Osteocyte (in vitro differentiated cells): ENCODE results near the gene COPRS. TPM values are rescaled to one million over a fixed set of nuclear protein-coding genes. Genes with fewer than 3 reads are reported as not detected.
"Not testable (repeated sequence)": the region's sequence is repeated elsewhere in the genome, so short reads cannot be mapped to it uniquely, and the experiment has no call there.

Experiments
- DNase-seq: peaks from one replicate; pipeline ENCODE4 v3.0.0; 2021; ENCODE audit warnings: mixed read lengths; ENCODE audit not compliant: unreplicated experiment; ENCODE audit errors: extremely low spot score
- H3K27ac Mint-ChIP-seq: one replicate; pipeline ENCODE4 v1.8.0; 2021; ENCODE audit warnings: mild to moderate bottlenecking, mixed read lengths; ENCODE audit not compliant: unreplicated experiment
- H3K27me3 Mint-ChIP-seq: one replicate; pipeline ENCODE4 v1.8.0; 2021; ENCODE audit warnings: mixed read lengths; ENCODE audit not compliant: unreplicated experiment
- H3K36me3 Mint-ChIP-seq: one replicate; pipeline ENCODE4 v1.8.0; 2021; ENCODE audit warnings: mixed read lengths; ENCODE audit not compliant: unreplicated experiment
- H3K4me1 Mint-ChIP-seq: one replicate; pipeline ENCODE4 v1.8.0; 2021; ENCODE audit warnings: mixed read lengths; ENCODE audit not compliant: unreplicated experiment
- H3K4me3 Mint-ChIP-seq: one replicate; pipeline ENCODE4 v1.8.0; 2021; ENCODE audit warnings: mild to moderate bottlenecking, moderate library complexity, mixed read lengths; ENCODE audit not compliant: unreplicated experiment
- H3K9me3 Mint-ChIP-seq: one replicate; pipeline ENCODE4 v1.8.0; 2021; ENCODE audit warnings: mixed read lengths; ENCODE audit not compliant: unreplicated experiment
- total RNA-seq: library from RNA; stranded (reverse); gene quantifications from 2 replicates; pipeline ENCODE4 v1.2.1, GENCODE V29; 2021
- TF ChIP-seq, protein P1 (sequence below): fragments of 200-600 bp; sonication (generic); IDR thresholded peaks from 2 replicates; pipeline ENCODE4 v1.5.0; 2021; ENCODE audit warnings: antibody characterized with exemption, mild to moderate bottlenecking, moderate library complexity

The COPRS gene
- total RNA-seq, 1 donor from 2014 or later, result 51.2 TPM

DNA sequence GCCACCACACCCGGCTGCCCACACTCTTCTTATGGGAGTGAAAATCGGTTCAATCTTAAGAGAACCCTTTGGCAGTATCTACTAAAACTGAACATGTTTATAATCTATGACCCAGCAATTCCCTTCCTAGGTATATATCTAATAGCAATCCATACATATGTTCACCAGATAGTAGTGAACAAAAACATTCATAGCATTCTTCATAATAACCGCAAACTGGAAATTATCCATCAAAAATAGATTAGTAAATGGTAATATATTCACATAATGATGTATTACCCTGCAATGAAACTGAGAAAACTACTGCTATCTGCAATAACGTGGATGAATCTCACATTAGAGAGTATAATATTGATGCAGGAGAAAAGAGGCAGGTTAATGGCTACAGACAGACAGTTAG, 23.1 kb downstream of the COPRS start:
- no peak for DNase-seq
- no peak overlapping the region for H3K27ac Mint-ChIP-seq
- peaks cover 1% of the 10 kb centered on the region for H3K36me3 Mint-ChIP-seq
- TF ChIP-seq, protein P1, sequence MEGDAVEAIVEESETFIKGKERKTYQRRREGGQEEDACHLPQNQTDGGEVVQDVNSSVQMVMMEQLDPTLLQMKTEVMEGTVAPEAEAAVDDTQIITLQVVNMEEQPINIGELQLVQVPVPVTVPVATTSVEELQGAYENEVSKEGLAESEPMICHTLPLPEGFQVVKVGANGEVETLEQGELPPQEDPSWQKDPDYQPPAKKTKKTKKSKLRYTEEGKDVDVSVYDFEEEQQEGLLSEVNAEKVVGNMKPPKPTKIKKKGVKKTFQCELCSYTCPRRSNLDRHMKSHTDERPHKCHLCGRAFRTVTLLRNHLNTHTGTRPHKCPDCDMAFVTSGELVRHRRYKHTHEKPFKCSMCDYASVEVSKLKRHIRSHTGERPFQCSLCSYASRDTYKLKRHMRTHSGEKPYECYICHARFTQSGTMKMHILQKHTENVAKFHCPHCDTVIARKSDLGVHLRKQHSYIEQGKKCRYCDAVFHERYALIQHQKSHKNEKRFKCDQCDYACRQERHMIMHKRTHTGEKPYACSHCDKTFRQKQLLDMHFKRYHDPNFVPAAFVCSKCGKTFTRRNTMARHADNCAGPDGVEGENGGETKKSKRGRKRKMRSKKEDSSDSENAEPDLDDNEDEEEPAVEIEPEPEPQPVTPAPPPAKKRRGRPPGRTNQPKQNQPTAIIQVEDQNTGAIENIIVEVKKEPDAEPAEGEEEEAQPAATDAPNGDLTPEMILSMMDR, result no peak
- no peaks in the 10 kb centered on the region for H3K9me3 Mint-ChIP-seq
- no peaks in the 10 kb centered on the region for H3K27me3 Mint-ChIP-seq
- peaks cover 10% of the 10 kb centered on the region for H3K4me1 Mint-ChIP-seq
- H3K4me3 Mint-ChIP-seq, result no peak overlapping the region

DNA sequence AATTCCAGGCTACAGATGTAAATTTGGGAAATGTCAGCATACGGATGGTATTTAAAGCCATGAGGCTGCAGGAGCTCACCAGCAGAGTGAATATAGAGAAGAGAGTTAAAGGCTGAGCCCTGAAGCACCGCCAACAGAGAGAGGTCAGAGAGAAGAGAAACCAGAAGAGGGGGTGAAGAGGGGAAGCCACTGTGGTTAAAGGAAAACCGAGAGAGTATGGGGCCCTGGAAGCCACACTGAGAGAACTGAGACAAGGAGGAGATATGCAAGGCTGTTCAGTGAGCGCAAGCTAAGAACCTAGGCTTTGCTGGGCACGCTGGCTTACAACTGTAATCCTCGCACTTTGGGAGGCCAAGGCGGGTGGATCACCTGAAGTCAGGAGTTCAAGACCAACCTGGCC, 24.6 kb downstream of the COPRS start:
- Mint-ChIP-seq H3K36me3 (peaks cover 1% of the 10 kb centered on the region), H3K9me3 (no peaks in the 10 kb centered on the region), H3K27ac (no peak overlapping the region), H3K4me3 (no peak overlapping the region), H3K4me1 (peaks cover 13% of the 10 kb centered on the region), H3K27me3 (no peaks in the 10 kb centered on the region)
- TF ChIP-seq, protein P1, result no peak
- DNase-seq, result no peak

DNA sequence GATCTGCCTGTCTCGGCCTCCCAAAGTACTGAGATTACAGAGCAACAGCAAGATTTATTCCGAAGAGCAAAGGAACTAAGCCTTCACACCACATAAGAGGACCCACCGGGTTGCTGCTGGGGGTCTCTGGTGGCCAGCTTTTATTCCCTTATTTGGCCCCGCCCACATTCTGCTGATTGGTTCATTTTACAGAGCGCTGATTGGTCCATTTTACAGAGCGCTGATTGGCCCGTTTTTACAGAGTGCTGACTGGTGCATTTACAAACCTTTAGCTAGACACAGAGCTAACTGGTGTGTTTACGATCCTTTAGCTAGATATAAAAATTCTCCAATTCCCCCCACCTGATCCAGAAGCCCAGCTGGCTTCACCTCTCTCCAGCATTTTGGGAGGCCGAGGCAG, 26.3 kb downstream of the COPRS start:
- H3K27me3 Mint-ChIP-seq, result no peaks in the 10 kb centered on the region
- TF ChIP-seq, protein P1, result no peak
- H3K27ac Mint-ChIP-seq, result no peak overlapping the region
- DNase-seq, result no peak
- H3K4me1 Mint-ChIP-seq, result peaks cover 13% of the 10 kb centered on the region
- H3K36me3 Mint-ChIP-seq, result peaks cover 1% of the 10 kb centered on the region
- H3K4me3 Mint-ChIP-seq, result no peak overlapping the region
- H3K9me3 Mint-ChIP-seq, result no peaks in the 10 kb centered on the region

DNA sequence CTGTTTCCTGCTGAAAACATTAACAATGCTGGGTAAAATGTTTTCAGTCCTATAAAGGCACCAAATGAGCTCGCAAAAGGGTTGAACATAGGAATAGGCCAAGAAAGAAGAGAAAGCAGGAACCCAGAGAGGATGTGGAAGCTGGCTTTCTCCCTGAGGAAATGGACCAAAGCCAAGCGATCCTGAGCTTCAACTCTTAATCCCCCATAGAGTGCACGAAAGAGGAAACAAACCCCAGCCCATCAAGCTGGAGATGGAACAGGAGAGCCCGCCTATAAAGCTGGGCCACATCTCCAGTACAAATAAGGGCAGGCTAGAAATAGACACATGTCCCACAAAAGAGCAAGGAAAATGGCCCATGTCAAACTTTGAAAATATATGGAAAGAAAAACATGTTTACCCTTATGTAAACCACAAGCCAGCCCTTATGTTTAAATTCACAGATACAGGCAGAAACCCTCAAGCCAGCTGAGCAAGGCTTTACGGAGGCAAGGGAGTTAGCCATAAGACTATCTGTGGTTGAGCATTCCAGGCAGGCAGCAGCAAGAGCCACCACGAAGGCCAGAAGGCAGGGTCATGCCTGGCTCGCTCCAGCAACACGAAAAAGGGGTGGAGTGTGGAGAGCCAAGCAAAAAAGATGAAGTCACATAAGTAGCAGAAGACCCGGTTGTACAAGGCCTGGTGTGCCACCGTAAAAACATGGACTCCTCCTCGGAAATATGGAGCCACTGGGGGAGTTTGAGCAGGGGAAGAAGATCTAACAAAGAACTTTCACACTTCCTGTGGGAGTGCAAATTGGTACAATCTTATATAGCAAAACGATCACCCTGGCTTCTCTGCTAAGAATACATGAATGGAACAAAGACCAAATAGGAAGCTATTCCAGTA, 27.8 kb downstream of the COPRS start:
- no peaks in the 10 kb centered on the region for H3K27me3 Mint-ChIP-seq
- TF ChIP-seq, protein P1, result no peak
- no peak overlapping the region for H3K4me3 Mint-ChIP-seq
- peak overlapping the region; percentile 61 for H3K27ac Mint-ChIP-seq
- H3K36me3 Mint-ChIP-seq, result peaks cover 1% of the 10 kb centered on the region
- no peaks in the 10 kb centered on the region for H3K9me3 Mint-ChIP-seq
- H3K4me1 Mint-ChIP-seq, result peaks cover 13% of the 10 kb centered on the region
- DNase-seq, result no peak

DNA sequence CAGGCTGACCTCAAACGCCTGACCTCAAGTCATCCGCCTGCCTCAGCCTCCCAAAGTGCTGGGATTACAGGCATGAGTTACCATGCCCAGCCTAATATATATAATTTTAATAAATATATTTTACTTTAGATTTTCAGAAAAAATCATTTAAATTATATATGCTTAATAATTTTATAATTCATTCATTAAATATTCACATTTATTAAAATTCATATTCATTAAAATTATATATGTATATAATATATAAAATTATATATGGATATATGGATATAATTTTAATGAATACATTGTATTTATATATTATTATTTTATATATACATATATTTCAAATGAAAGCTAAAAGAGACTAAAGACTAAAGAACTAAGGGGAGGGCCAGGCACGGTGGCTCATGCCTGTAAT, 29.4 kb downstream of the COPRS start:
- Mint-ChIP-seq H3K4me3 (no peak overlapping the region), H3K27ac (no peak overlapping the region), H3K36me3 (peaks cover 1% of the 10 kb centered on the region), H3K9me3 (no peaks in the 10 kb centered on the region), H3K27me3 (no peaks in the 10 kb centered on the region), H3K4me1 (peaks cover 16% of the 10 kb centered on the region)
- TF ChIP-seq, protein P1, result no peak
- DNase-seq, result no peak

DNA sequence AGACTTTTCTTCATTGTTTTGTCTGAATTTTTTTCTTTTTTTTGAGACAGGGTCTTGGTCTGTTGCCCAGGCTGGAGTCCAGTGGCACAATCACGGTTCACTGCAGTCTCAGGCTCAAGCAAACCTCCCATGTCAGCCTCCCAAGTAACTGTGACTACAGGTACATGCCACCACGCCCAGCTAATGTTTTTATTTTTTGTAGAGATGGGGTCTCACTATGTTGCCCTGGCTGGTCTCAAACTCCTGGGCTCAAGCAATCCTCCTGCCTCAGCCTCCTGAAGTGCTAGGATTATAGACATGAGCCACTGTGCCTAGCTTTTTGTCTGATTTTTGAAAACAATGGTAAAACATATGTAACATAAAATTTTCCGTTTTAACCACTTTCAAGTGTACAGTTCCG, 30.1 kb downstream of the COPRS start:
- not testable (repeated sequence) for H3K9me3 Mint-ChIP-seq, H3K27ac Mint-ChIP-seq, H3K27me3 Mint-ChIP-seq, DNase-seq, H3K36me3 Mint-ChIP-seq, H3K4me3 Mint-ChIP-seq
- peaks cover 14% of the 10 kb centered on the region for H3K4me1 Mint-ChIP-seq
